C4-2B (cell line): Measurements from ENCODE around the gene CD93.

Source experiments
- H3K27ac ChIP-seq: fragments of 450-650 bp; 2 replicates; pipeline ENCODE4 v1.5.1; 2017
- ZFX ChIP-seq: fragments of 450-650 bp; IDR thresholded peaks from 2 replicates; pipeline ENCODE4 v1.6.1; 2017
- TF ChIP-seq, protein P1 (sequence below): fragments of 450-650 bp; conservative IDR thresholded peaks from 2 replicates; pipeline ENCODE4 v1.5.1; 2017; ENCODE audit warnings: mild to moderate bottlenecking

CD93 gene

GRCh38 chr20:23091721-23092383 is 5.7 kb upstream of the CD93 start:
- no peak for TF ChIP-seq ZFX
- TF ChIP-seq, protein P1, sequence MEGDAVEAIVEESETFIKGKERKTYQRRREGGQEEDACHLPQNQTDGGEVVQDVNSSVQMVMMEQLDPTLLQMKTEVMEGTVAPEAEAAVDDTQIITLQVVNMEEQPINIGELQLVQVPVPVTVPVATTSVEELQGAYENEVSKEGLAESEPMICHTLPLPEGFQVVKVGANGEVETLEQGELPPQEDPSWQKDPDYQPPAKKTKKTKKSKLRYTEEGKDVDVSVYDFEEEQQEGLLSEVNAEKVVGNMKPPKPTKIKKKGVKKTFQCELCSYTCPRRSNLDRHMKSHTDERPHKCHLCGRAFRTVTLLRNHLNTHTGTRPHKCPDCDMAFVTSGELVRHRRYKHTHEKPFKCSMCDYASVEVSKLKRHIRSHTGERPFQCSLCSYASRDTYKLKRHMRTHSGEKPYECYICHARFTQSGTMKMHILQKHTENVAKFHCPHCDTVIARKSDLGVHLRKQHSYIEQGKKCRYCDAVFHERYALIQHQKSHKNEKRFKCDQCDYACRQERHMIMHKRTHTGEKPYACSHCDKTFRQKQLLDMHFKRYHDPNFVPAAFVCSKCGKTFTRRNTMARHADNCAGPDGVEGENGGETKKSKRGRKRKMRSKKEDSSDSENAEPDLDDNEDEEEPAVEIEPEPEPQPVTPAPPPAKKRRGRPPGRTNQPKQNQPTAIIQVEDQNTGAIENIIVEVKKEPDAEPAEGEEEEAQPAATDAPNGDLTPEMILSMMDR, result no peak
- 0 out of 2 replicates have a peak overlapping the region, but pooled peaks have one; percentile 11 for H3K27ac ChIP-seq

- no peak for TF ChIP-seq ZFX
- TF ChIP-seq, protein P1, result no peak
- H3K27ac ChIP-seq, result no peak overlapping the region
These were observed 4.8 kb upstream of the CD93 start for GRCh38 chr20:23090878-23091277.

DNA sequence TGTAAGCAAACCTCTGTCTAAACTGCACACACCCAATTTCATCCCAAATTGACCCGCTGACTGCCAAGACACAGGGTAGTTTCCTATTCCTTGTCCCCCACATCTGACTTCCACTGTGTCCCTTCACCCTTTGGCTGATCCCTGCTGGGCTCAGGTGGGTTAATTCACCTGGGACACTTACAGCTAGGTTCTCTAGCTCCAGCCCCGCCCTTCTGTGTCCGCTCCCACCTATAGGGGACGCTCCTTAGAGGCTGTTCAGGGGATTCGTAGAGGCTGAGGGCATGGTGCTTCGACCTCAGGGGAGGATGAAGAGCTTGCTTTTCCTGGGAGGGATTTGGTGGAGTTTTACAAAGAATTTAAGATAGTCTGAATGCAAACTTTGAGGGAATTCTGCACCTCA is 4.0 kb upstream of the CD93 start:
- TF ChIP-seq ZFX, result no peak
- TF ChIP-seq, protein P1, result no peak
- H3K27ac ChIP-seq, result no peak overlapping the region

DNA sequence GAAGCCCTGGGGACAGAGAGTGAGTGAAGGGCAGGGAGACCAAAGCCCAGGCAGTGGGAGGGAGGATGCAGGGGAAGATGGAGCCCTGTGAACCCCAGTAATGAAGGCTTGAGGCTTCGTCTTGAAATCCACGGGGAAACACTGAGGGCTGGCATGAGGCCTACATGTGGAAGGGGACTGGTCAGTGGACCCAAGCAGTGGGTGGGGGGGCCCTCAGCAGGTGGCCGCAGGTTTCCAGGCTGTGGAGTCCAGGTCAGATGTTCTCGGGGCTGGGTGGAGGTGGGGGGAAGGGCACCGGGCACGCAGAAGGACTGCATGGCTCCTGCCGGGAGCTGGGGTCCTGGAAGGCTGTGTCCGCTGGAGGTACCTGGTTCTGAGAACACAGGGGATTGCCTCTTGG is 2.7 kb upstream of the CD93 start:
- no peak overlapping the region for H3K27ac ChIP-seq
- TF ChIP-seq, protein P1, result no peak
- TF ChIP-seq ZFX, result no peak

DNA sequence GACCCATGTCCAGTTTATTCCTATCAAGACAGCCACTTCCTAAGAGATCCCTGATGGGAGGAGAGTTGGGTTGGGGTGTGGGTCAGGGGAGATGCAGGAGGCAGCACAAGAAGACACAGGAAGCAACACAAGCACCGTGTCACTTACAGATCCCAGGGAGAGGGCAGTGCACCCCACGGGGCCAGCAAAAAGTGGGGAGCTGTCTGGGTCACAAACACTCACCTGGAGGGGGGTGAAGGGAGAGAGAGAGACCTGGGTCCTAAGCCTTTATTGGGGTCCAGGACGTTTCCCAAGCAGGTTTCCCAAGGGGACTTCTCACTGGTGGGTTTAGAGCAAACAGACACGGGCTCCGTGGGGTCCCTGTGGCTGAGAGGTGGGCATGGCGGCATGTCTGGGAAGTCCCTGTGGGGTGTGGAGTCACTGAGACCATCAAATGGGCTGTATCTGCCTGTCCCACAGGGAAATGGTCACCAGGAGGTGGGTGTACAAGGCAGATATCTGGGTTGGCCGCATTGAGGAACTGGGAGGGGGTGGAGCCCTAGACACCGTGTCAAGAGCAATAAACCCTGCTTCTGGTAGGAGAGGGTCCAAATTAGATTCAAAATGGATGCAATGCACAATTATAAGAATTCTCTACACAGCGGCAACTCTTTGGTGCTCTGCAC is 1.6 kb upstream of the CD93 start:
- no peak for TF ChIP-seq ZFX
- TF ChIP-seq, protein P1, result no peak
- H3K27ac ChIP-seq, result no peak overlapping the region

DNA sequence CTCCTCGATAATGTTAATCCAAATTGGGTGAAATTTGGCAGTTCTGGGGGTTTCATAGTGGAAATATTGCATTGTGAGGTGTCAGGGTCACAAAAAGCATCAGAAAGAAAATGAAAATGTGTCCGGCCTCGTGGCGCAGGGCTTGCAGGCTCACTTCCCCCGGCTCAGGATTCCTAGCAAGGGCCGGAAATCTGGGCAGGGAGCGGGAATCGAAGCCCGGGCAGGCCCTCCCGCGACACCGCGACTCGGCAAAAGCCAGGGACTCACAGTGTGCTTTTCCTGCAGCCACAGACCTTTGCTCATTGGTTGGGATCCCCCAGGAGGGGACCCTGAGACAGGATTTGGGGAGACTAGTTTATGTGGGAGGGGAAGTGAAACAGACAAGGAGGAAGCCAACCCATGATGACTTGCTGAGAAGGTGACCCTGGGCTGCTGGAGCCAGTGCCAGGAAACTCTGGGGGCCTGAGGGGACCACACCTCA is 847 bp upstream of the CD93 start:
- no peak overlapping the region for H3K27ac ChIP-seq
- TF ChIP-seq, protein P1, result no peak
- TF ChIP-seq ZFX, result no peak

- H3K27ac ChIP-seq, result no peak overlapping the region
- TF ChIP-seq, protein P1, result no peak
- TF ChIP-seq ZFX, result no peak
These were observed 578 bp downstream of the CD93 start for GRCh38 chr20:23085436-23086055.
